H1 (cell line): ENCODE measurements around the gene ABLIM1. TPM values are rescaled to one million over a fixed set of nuclear protein-coding genes. Genes with fewer than 3 reads are reported as not detected.

Experiments used
- BACH1 ChIP-seq: IDR thresholded peaks from 2 replicates; pipeline ENCODE4 v1.6.1; 2012; ENCODE audit warnings: low read length, improper control_type of control experiment
- CHD2 ChIP-seq: IDR thresholded peaks from 2 replicates; pipeline ENCODE4 v1.6.1; 2012; ENCODE audit warnings: low read length, improper control_type of control experiment
- TAF1 ChIP-seq: IDR thresholded peaks from 2 replicates; pipeline ENCODE4 v1.6.1; 2011; ENCODE audit warnings: mild to moderate bottlenecking, low read depth, low read length
- polyA plus RNA-seq, 7 experiments: library from polyadenylated mRNA; depleted of rRNA in 3 of 7; stranded (reverse) in 5 of 7; unstranded in 2 of 7; fragments of >200 nt in 5 of 7; fragments of 200-250 nt in 2 of 7; gene quantifications; 1 replicate in 5 of 7; 2 replicates in 1 of 7; 4 replicates in 1 of 7; pipeline versions ENCODE4 v1.2.1 to v1.2.3, GENCODE V29; 2011 to 2013; ENCODE audit warnings: missing spikeins in 2 of 7, mixed read lengths in 2 of 7
- total RNA-seq: library from RNA; stranded (reverse); fragmentation: NEBNext Ultra II Directional; extraction: Animal tissue kit (Norgen Biotek cat#: 25700); gene quantifications from 2 replicates; pipeline ENCODE4 v1.2.1, GENCODE V29; 2021

Gene ABLIM1
- total and polyA plus RNA-seq, 2 of the 8 experiments (the other 6 are each of a cell fraction or from before 2014, with no cell fraction given), result 51.2 to 51.7 TPM

DNA sequence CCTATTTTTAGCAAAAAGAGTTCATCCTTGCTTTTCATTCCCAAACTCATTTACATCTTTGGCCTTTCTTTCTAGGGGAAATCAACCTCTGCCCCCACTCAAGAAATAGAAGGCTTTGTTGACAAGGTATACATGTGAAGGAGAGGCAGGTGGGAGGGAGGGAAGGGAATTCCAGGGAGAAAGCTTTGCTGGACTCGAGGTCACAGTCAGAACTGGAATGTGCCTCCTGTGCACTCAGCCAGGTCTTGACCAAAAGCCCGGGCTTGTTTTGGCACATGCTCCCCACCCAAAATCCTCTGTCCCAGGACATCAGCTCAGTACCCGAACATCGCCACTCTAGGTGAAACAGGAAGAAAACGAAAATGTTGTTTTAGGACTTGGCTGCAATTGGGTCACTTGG, 61.3 kb downstream of the ABLIM1 start (continued):
- TF ChIP-seq TAF1 (no peak), BACH1 (no peak), CHD2 (no peak)
